Ishikawa (cell line): ENCODE data around the gene RASA2.

Experiments used
- CEBPB ChIP-seq: IDR thresholded peaks from 2 replicates; pipeline ENCODE4 v1.6.1; 2012
- EGR1 ChIP-seq: IDR thresholded peaks from 2 replicates; pipeline ENCODE4 v1.6.1; 2012
- EP300 ChIP-seq: IDR thresholded peaks from 2 replicates; pipeline ENCODE4 v1.6.1; 2012; ENCODE audit warnings: borderline replicate concordance
- FOXM1 ChIP-seq: IDR thresholded peaks from 2 replicates; pipeline ENCODE4 v1.6.1; 2012; ENCODE audit warnings: low read depth, borderline replicate concordance
- NFIC ChIP-seq: IDR thresholded peaks from 2 replicates; pipeline ENCODE4 v1.6.1; 2012
- RAD21 ChIP-seq: IDR thresholded peaks from 2 replicates; pipeline ENCODE4 v1.6.1; 2012; ENCODE audit warnings: low read depth
- TAF1 ChIP-seq: IDR thresholded peaks from 2 replicates; pipeline ENCODE4 v1.6.1; 2012; ENCODE audit warnings: low read depth, mild to moderate bottlenecking
- TCF12 ChIP-seq: IDR thresholded peaks from 2 replicates; pipeline ENCODE4 v1.6.1; 2012; ENCODE audit warnings: low read depth
- YY1 ChIP-seq: IDR thresholded peaks from 2 replicates; pipeline ENCODE4 v1.6.1; 2012; ENCODE audit warnings: low read depth
- ZBTB7A ChIP-seq: IDR thresholded peaks from 2 replicates; pipeline ENCODE4 v1.6.1; 2012; ENCODE audit warnings: low read depth
- TF ChIP-seq, protein P1 (sequence below): IDR thresholded peaks from 2 replicates; pipeline ENCODE4 v1.6.1; 2012; ENCODE audit warnings: low read depth, mild to moderate bottlenecking
- TF ChIP-seq, protein P2 (sequence below): IDR thresholded peaks from 2 replicates; pipeline ENCODE4 v1.6.1; 2012
- TF ChIP-seq, protein P3 (sequence below): IDR thresholded peaks from 2 replicates; pipeline ENCODE4 v1.6.1; 2012

GRCh38 chr3:141542989-141543388 lies 56.2 kb downstream of the RASA2 start:
- TF ChIP-seq, protein P1, sequence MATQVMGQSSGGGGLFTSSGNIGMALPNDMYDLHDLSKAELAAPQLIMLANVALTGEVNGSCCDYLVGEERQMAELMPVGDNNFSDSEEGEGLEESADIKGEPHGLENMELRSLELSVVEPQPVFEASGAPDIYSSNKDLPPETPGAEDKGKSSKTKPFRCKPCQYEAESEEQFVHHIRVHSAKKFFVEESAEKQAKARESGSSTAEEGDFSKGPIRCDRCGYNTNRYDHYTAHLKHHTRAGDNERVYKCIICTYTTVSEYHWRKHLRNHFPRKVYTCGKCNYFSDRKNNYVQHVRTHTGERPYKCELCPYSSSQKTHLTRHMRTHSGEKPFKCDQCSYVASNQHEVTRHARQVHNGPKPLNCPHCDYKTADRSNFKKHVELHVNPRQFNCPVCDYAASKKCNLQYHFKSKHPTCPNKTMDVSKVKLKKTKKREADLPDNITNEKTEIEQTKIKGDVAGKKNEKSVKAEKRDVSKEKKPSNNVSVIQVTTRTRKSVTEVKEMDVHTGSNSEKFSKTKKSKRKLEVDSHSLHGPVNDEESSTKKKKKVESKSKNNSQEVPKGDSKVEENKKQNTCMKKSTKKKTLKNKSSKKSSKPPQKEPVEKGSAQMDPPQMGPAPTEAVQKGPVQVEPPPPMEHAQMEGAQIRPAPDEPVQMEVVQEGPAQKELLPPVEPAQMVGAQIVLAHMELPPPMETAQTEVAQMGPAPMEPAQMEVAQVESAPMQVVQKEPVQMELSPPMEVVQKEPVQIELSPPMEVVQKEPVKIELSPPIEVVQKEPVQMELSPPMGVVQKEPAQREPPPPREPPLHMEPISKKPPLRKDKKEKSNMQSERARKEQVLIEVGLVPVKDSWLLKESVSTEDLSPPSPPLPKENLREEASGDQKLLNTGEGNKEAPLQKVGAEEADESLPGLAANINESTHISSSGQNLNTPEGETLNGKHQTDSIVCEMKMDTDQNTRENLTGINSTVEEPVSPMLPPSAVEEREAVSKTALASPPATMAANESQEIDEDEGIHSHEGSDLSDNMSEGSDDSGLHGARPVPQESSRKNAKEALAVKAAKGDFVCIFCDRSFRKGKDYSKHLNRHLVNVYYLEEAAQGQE, result no peak
- TF ChIP-seq EP300 (no peak), ZBTB7A (no peak), RAD21 (no peak), YY1 (no peak), TAF1 (no peak), TCF12 (no peak), EGR1 (no peak), CEBPB (no peak), NFIC (no peak), FOXM1 (no peak)
- TF ChIP-seq, protein P2, sequence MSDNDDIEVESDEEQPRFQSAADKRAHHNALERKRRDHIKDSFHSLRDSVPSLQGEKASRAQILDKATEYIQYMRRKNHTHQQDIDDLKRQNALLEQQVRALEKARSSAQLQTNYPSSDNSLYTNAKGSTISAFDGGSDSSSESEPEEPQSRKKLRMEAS, result no peak
- TF ChIP-seq, protein P3, sequence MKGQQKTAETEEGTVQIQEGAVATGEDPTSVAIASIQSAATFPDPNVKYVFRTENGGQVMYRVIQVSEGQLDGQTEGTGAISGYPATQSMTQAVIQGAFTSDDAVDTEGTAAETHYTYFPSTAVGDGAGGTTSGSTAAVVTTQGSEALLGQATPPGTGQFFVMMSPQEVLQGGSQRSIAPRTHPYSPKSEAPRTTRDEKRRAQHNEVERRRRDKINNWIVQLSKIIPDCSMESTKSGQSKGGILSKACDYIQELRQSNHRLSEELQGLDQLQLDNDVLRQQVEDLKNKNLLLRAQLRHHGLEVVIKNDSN, result no peak
